Lung (tissue), 16 donors: ENCODE measurements around the gene IST1. TPM values are rescaled to one million over a fixed set of nuclear protein-coding genes. Genes with fewer than 3 reads are reported as not detected.

Experiments used
- ATAC-seq: fragments of 200-7000 bp; cut with Tn5 transposase; one replicate; pipeline ENCODE4 v1.9.1; 2020; ENCODE audit warnings: moderate number of reproducible peaks; ENCODE audit not compliant: insufficient read depth, low FRiP score
- DNase-seq, 3 donors: peaks; one replicate each; pipeline ENCODE4 v3.0.0-alpha.2; 2013 to 2017
- H3K27ac ChIP-seq, 2 donors: one replicate each; pipeline ENCODE4 v1.5.1; 2013; ENCODE audit warnings: mild to moderate bottlenecking in 2 of 2, moderate library complexity in 2 of 2, control low read depth in 1 of 2, inconsistent platforms in 1 of 2, low read depth in 1 of 2, low read length in 1 of 2
- H3K27me3 ChIP-seq, 3 donors: one replicate each; pipeline ENCODE4 v1.5.1; 2013; ENCODE audit warnings: low read length in 2 of 3; ENCODE audit not compliant: control insufficient read depth in 3 of 3, insufficient read depth in 3 of 3
- H3K36me3 ChIP-seq, 4 donors: one replicate each; pipeline ENCODE4 v1.5.1; 2013; ENCODE audit warnings: low read length in 4 of 4, mild to moderate bottlenecking in 1 of 4, moderate library complexity in 1 of 4; ENCODE audit not compliant: control insufficient read depth in 4 of 4, insufficient read depth in 4 of 4
- H3K4me1 ChIP-seq, 5 donors: one replicate each; pipeline ENCODE4 v1.5.1; 2013; ENCODE audit warnings: low read length in 5 of 5, mild to moderate bottlenecking in 2 of 5, moderate library complexity in 1 of 5; ENCODE audit not compliant: control insufficient read depth in 5 of 5, insufficient read depth in 5 of 5
- H3K4me3 ChIP-seq: one replicate; pipeline ENCODE4 v1.5.1; 2013; ENCODE audit warnings: mild to moderate bottlenecking, control low read depth, moderate library complexity
- H3K9ac ChIP-seq, 2 donors: one replicate each; pipeline ENCODE4 v1.5.1; 2013; ENCODE audit warnings: low read length in 2 of 2, control low read depth in 1 of 2; ENCODE audit not compliant: insufficient read depth in 1 of 2
- H3K9me3 ChIP-seq, 4 donors: one replicate each; pipeline ENCODE4 v1.5.1; 2013; ENCODE audit warnings: low read length in 3 of 4, mild to moderate bottlenecking in 1 of 4, moderate library complexity in 1 of 4; ENCODE audit not compliant: control insufficient read depth in 4 of 4, insufficient read depth in 3 of 4
- CTCF ChIP-seq: IDR thresholded peaks from 2 replicates; pipeline ENCODE4 v1.5.1; 2012; ENCODE audit warnings: mild to moderate bottlenecking; ENCODE audit errors: control extremely low read depth, extremely low read depth
- WGBS, 2 donors: extraction: QIAGEN DNeasy Blood & Tissue Kit; methylation state at CpG; one replicate each; pipeline ENCODE4 v1.1.7; 2013; 5-methylcytosine and 5-hydroxymethylcytosine counted together
- long read RNA-seq, 5 donors: transcript quantifications; one replicate each; lab custom pipeline, GENCODE V29; 2026
- polyA plus RNA-seq, 2 donors: library from polyadenylated mRNA; stranded (reverse); fragments of 200-250 nt; gene quantifications; one replicate each; pipeline ENCODE4 v1.2.1, GENCODE V29; 2013
- total RNA-seq, 2 donors: library from RNA; depleted of rRNA in 1 of 2; stranded (reverse); fragments of >200 nt in 1 of 2; gene quantifications; one replicate each; pipeline ENCODE4 v1.2.1, GENCODE V29; 2014 to 2021
- donor health status: control.
- donor health status: control.
- donor health status: Bipolar disorder and iron deficiency.
- donor health status: healthy.
- donor health status: DM: yes; HTN: yes; CAD: no.

IST1 gene
- total RNA-seq (100 to 1,000 TPM; 150 to 236 TPM), polyA plus RNA-seq (100 to 1,000 TPM in 1 of 2 donors, 10 to 100 TPM in 1; 77.4 to 143 TPM)
- long read RNA-seq, donor 1, full-length matches to known transcripts = 46 of 79 reads
- long read RNA-seq, donor 1, partial matches to known transcripts = 33 of 79 reads
- long read RNA-seq, donor 1, other reads (novel, unspliced or antisense) = 0 of 79 reads
- long read RNA-seq, donor 2, full-length matches to known transcripts = 12 of 12 reads
- long read RNA-seq, donor 2, partial matches to known transcripts = 0 of 12 reads
- long read RNA-seq, donor 2, other reads (novel, unspliced or antisense) = 0 of 12 reads
- long read RNA-seq, donor 3, full-length matches to known transcripts = 19 of 19 reads
- long read RNA-seq, donor 3, partial matches to known transcripts = 0 of 19 reads
- long read RNA-seq, donor 3, other reads (novel, unspliced or antisense) = 0 of 19 reads
- long read RNA-seq, donor 4, full-length matches to known transcripts = 12 of 28 reads
- long read RNA-seq, donor 4, partial matches to known transcripts = 16 of 28 reads
- long read RNA-seq, donor 4, other reads (novel, unspliced or antisense) = 0 of 28 reads
- long read RNA-seq, donor 5, full-length matches to known transcripts = 29 of 81 reads
- long read RNA-seq, donor 5, partial matches to known transcripts = 47 of 81 reads
- long read RNA-seq, donor 5, other reads (novel, unspliced or antisense) = 5 of 81 reads

DNA sequence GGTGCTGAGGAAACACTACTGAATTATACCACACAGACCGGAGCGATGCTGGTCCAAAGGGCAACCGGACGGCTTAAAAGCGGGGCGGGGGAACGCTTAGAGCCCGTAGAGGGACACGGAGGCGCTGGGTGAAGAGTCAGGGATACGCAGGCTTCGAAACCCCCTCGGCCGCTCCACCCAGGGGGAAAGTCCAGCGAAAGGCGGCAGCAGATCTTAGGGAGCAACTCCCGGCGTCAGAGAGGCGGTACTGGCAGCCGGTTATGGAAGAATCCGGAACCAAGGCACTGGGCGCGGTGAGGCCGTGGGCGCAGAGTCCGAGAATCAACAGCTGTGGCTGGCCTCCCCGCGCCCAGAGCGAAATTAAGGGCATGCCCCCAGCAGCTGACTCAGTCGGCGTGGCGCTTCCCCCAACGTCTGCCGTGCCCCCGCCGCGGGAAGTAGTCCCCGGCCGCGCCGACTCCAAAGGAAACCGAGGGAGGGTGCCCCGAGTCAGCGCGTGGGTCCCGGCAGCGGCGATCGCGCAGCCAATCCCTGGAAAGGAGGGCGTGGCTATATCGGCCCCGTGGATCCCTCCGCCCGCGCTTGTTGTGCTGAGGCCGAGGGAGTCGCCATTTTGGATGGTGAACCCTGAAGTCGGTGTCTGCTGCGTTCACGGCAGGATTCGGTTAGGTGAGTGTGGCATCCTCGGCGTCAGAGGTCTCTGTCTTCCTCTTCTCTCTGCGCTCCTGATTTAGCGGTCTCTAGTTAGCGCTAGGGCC lies at the start of gene IST1:
IST1 (plus strand) TSS at position 611 of the 758 bp plus-strand sequence. CDS start 20,110 bp downstream, outside the sequence.
- Histone ChIP-seq H3K4me3 (peak within 1 kb of the TSS; percentile 97), H3K27ac (peak within 1 kb of the TSS; percentile 95), H3K4me1 (peaks cover 3 to 15% (median 5%) of the 10 kb centered on the region in 5 donors), H3K9ac (peak within 1 kb of the TSS; percentile 89 to 94), H3K9me3 (no peaks in the 10 kb centered on the region), H3K36me3 (no peaks in the 10 kb centered on the region), H3K27me3 (no peaks in the 10 kb centered on the region)
- DNase-seq (peak; percentile 98 to 99 (median 98)), ATAC-seq (peak; percentile 98)
- WGBS, 2 donors = 0% methylated on average over 66 to 67 of the region's 67 CpGs
- TF ChIP-seq CTCF = no peak

DNA sequence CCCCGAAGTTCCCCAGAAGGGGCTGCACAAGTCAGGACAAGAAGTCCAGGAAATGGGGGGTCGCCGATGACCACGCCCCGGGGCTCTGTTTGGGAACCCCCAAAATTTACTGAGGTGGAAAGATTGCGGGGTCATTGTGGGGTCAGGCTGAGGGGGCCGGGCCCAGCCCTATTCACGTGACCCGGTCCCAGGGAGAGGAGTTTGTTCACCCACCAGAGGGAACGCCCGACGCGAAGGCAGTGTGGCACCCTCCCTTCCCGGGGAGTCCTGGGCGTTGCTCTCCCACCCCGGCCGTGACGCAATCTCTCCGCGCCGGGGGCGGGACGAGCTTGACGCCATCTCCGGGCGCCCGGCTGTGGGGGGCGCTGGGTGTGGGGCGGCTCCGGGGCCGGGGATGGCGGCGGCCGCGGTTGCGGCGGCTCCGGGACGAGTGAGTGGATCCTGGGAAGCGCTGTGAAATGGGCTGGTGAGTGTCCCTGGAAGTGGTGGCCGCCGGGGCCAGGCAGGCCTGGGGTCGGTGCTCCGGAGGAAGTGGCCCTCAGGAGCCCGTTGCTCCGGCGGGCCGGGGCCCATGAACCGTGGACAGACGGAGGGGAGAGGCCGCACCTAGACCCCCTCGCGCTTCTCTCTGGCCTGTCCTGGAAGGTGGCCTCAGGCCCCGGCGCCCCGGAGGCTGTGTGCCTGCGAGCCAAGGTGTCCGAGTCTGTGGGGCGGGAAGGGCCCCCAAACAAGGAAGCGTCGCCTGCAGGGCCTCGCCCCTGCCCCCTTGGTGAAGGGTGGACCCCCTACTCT lies 49.5 kb upstream of the IST1 start, which contains the start of gene ATXN1L:
ATXN1L (plus strand) TSS at position 338 of the 792 bp plus-strand sequence. CDS start 3,765 bp downstream, outside the sequence.
- no peaks in the 10 kb centered on the region for H3K27me3 ChIP-seq
- peak within 1 kb of the TSS; percentile 65 to 95 for H3K27ac ChIP-seq
- DNase-seq (peak; percentile 93 to 94 (median 94)), ATAC-seq (peak; percentile 99)
- peaks cover 0 to 9% (median 6%) of the 10 kb centered on the region in 5 donors for H3K4me1 ChIP-seq
- no peak for TF ChIP-seq CTCF
- 0 to 1% methylated on average over 55 to 62 of the region's 62 CpGs for WGBS, 2 donors
- H3K9me3 ChIP-seq = no peaks in the 10 kb centered on the region
- H3K36me3 ChIP-seq = peaks cover 9 to 22% (median 15%) of the 10 kb centered on the region in 4 donors
- H3K4me3 ChIP-seq = peak within 1 kb of the TSS; percentile 100
- H3K9ac ChIP-seq = peak within 1 kb of the TSS; percentile 92 to 97

- Histone ChIP-seq H3K4me3 (peak overlapping the region; percentile 100), H3K36me3 (peaks cover 14 to 28% (median 19%) of the 10 kb centered on the region in 4 donors), H3K4me1 (peaks cover 0 to 9% (median 6%) of the 10 kb centered on the region in 5 donors), H3K9me3 (no peaks in the 10 kb centered on the region), H3K27me3 (no peaks in the 10 kb centered on the region), H3K9ac (peak overlapping the region; percentile 92 to 97), H3K27ac (peak overlapping the region; percentile 65 to 95)
- DNase-seq = peak; percentile 27 to 32 (median 29)
- ATAC-seq = no peak
- no peak for TF ChIP-seq CTCF
- WGBS, 2 donors = 1% methylated on average over 20 of the region's 20 CpGs
These were observed 48.9 kb upstream of the IST1 start for GRCh38 chr16:71846431-71846830.
